Caco-2 (cell line): Measurements from ENCODE around the gene HEXB. TPM values are rescaled to one million over a fixed set of nuclear protein-coding genes. Genes with fewer than 3 reads are reported as not detected.

ENCODE experiments used
- BruUV-seq: library from RNA; stranded (reverse); fragments of 400-500 nt; replicated peaks from 2 replicates; lab custom pipeline; 2021; lab: Mats Ljungman, UMichigan
- CTCF ChIA-PET: fragments of 300-600 bp; sonication (Branson Sonifier 250); formaldehyde crosslinking; loops from one replicate; lab custom pipeline; 2022; ENCODE audit warnings: antibody characterized with exemption; lab: Charles Lee
- POLR2A ChIA-PET: fragments of 300-600 bp; sonication (Branson Sonifier 250); formaldehyde crosslinking; loops from one replicate; lab custom pipeline; 2022; ENCODE audit warnings: antibody characterized with exemption; lab: Charles Lee
- DNase-seq, 2 experiments: peaks; one replicate each; pipeline versions ENCODE4 v3.0.0 to v3.0.0-alpha.2; 2020 to 2022
- H3K27me3 ChIP-seq: replicated peaks from 2 replicates; pipeline ENCODE4 v1.6.0; 2011; ENCODE audit warnings: low read length; ENCODE audit not compliant: control insufficient read depth, insufficient read depth
- H3K36me3 ChIP-seq: 2 replicates; pipeline ENCODE4 v1.5.1; 2011; ENCODE audit warnings: low read length; ENCODE audit not compliant: control insufficient read depth, insufficient read depth
- H3K4me1 ChIP-seq: fragments of 250-450 bp; sonication (Bioruptor Pico); 2 replicates; pipeline ENCODE4 v1.5.1; 2020; ENCODE audit warnings: mild to moderate bottlenecking
- H3K4me3 ChIP-seq: 2 replicates; pipeline ENCODE4 v1.5.1; 2011; ENCODE audit warnings: low read depth, mild to moderate bottlenecking, control low read depth, low read length
- H3K9me3 ChIP-seq: fragments of 250-450 bp; sonication (Bioruptor Pico); 2 replicates; pipeline ENCODE4 v1.5.1; 2020; ENCODE audit warnings: mild to moderate bottlenecking, moderate library complexity
- H3K27ac Mint-ChIP-seq: one replicate; pipeline ENCODE4 v1.8.0; 2022; ENCODE audit warnings: mixed read lengths; ENCODE audit not compliant: unreplicated experiment
- H3K27me3 Mint-ChIP-seq: one replicate; pipeline ENCODE4 v1.8.0; 2022; ENCODE audit warnings: mixed read lengths; ENCODE audit not compliant: insufficient read depth, unreplicated experiment
- H3K36me3 Mint-ChIP-seq: one replicate; pipeline ENCODE4 v1.8.0; 2022; ENCODE audit warnings: mild to moderate bottlenecking, mixed read lengths; ENCODE audit not compliant: insufficient read depth, unreplicated experiment
- H3K4me1 Mint-ChIP-seq: one replicate; pipeline ENCODE4 v1.8.0; 2022; ENCODE audit warnings: low read depth, mixed read lengths; ENCODE audit not compliant: unreplicated experiment
- H3K4me3 Mint-ChIP-seq: one replicate; pipeline ENCODE4 v1.8.0; 2022; ENCODE audit warnings: mild to moderate bottlenecking, moderate library complexity, mixed read lengths; ENCODE audit not compliant: unreplicated experiment
- H3K9me3 Mint-ChIP-seq: one replicate; pipeline ENCODE4 v1.8.0; 2022; ENCODE audit warnings: mixed read lengths; ENCODE audit not compliant: unreplicated experiment
- CTCF ChIP-seq, 2 experiments: fragments of 200-600 bp in 1 of 2; IDR thresholded peaks; 1 replicate in 1 of 2; 2 replicates in 1 of 2; pipeline versions ENCODE4 v1.5.1 to v1.8.0; 2011 to 2022; ENCODE audit warnings: antibody characterized with exemption in 1 of 2, control low read depth in 1 of 2, inconsistent platforms in 1 of 2, low read depth in 1 of 2, low read length in 1 of 2, mild to moderate bottlenecking in 1 of 2, moderate library complexity in 1 of 2; ENCODE audit not compliant: insufficient read depth in 1 of 2, severe bottlenecking in 1 of 2, unreplicated experiment in 1 of 2
- intact Hi-C: fragments of 100-400 bp; cut with micrococcal nuclease; formaldehyde crosslinking; loops from one replicate; pipeline ENCODE4 v1.10.0; 2022; ENCODE audit not compliant: unreplicated experiment
- total RNA-seq: library from RNA; stranded (reverse); gene quantifications from 2 replicates; pipeline ENCODE4 v1.2.3, GENCODE V29; 2022

Gene HEXB
- total RNA-seq, 1 experiment from 2014 or later = 217 TPM

GRCh38 chr5:74763504-74763903 lies 78.5 kb downstream of the HEXB start:
- intact Hi-C loops = no loop called here
- H3K4me1 Mint-ChIP-seq = peaks cover 31% of the 10 kb centered on the region
- BruUV-seq = no TSS peak
- no peak for TF ChIP-seq CTCF (IDR thresholded peaks at IDR 0.05; ENCODE audit: insufficient read depth in 1 of 2, low read depth in 1 of 2, low read length in 1 of 2, severe bottlenecking in 1 of 2, unreplicated experiment in 1 of 2)
- H3K27me3 Mint-ChIP-seq = no peaks in the 10 kb centered on the region
- no peaks in the 10 kb centered on the region; the same call in 1 of the 2 replicates for H3K36me3 ChIP-seq
- no peaks in the 10 kb centered on the region for H3K9me3 Mint-ChIP-seq
- no peak overlapping the region for H3K4me3 Mint-ChIP-seq
- no peak overlapping the region for H3K4me3 ChIP-seq
- POLR2A ChIA-PET = interaction anchor here (0.5 kb wide), 1 partner anchor 189 kb away, joined by 7 read pairs; no protein-coding TSS in a partner anchor
- H3K4me1 ChIP-seq = peaks cover 61% of the 10 kb centered on the region
- H3K9me3 ChIP-seq = no peaks in the 10 kb centered on the region
- DNase-seq = no peak
- CTCF ChIA-PET = no interaction called here
- no peak overlapping the region for H3K27ac Mint-ChIP-seq
- no peaks in the 10 kb centered on the region for H3K27me3 ChIP-seq
- H3K36me3 Mint-ChIP-seq = peaks cover 40% of the 10 kb centered on the region

- POLR2A ChIA-PET = no interaction called here
- peak overlapping the region; percentile 86 for H3K4me3 Mint-ChIP-seq
- no peak overlapping the region for H3K4me3 ChIP-seq
- TF ChIP-seq CTCF (IDR thresholded peaks at IDR 0.05; ENCODE audit: insufficient read depth in 1 of 2, low read depth in 1 of 2, low read length in 1 of 2, severe bottlenecking in 1 of 2, unreplicated experiment in 1 of 2) = no peak
- H3K27me3 Mint-ChIP-seq = no peaks in the 10 kb centered on the region
- H3K9me3 Mint-ChIP-seq = no peaks in the 10 kb centered on the region
- no peaks in the 10 kb centered on the region for H3K9me3 ChIP-seq
- no peaks in the 10 kb centered on the region; the same call in 1 of the 2 replicates for H3K36me3 ChIP-seq
- peaks cover 51% of the 10 kb centered on the region for H3K36me3 Mint-ChIP-seq
- DNase-seq = peak in 1 of 2 experiments; percentile 6
- no peaks in the 10 kb centered on the region for H3K27me3 ChIP-seq
- CTCF ChIA-PET = interaction anchor here (0.7 kb wide), 1 partner anchor 138 kb away, joined by 5 read pairs; no protein-coding TSS in a partner anchor
- intact Hi-C loops = no loop called here
- peaks cover 48% of the 10 kb centered on the region for H3K4me1 ChIP-seq
- peaks cover 30% of the 10 kb centered on the region for H3K4me1 Mint-ChIP-seq
- H3K27ac Mint-ChIP-seq = peak overlapping the region; percentile 53
- BruUV-seq = no TSS peak
These were observed 80.2 kb downstream of the HEXB start for GRCh38 chr5:74765201-74765600.

- Mint-ChIP-seq H3K27ac (peak overlapping the region; percentile 97), H3K9me3 (no peaks in the 10 kb centered on the region), H3K27me3 (no peaks in the 10 kb centered on the region), H3K36me3 (peaks cover 51% of the 10 kb centered on the region), H3K4me3 (peak overlapping the region; percentile 86), H3K4me1 (peaks cover 23% of the 10 kb centered on the region)
- no peak for TF ChIP-seq CTCF (IDR thresholded peaks at IDR 0.05; ENCODE audit: insufficient read depth in 1 of 2, low read depth in 1 of 2, low read length in 1 of 2, severe bottlenecking in 1 of 2, unreplicated experiment in 1 of 2)
- BruUV-seq = no TSS peak
- no peaks in the 10 kb centered on the region; the same call in 1 of the 2 replicates for H3K36me3 ChIP-seq
- no peaks in the 10 kb centered on the region for H3K9me3 ChIP-seq
- no peak for DNase-seq
- no peaks in the 10 kb centered on the region for H3K27me3 ChIP-seq
- POLR2A ChIA-PET = no interaction called here
- peak overlapping the region; percentile 75 for H3K4me3 ChIP-seq
- intact Hi-C loops = loop anchor here (1.0 kb wide), 1 partner anchor 499 kb away; no protein-coding TSS in a partner anchor
- H3K4me1 ChIP-seq = peaks cover 41% of the 10 kb centered on the region
- CTCF ChIA-PET = no interaction called here
These were observed 80.9 kb downstream of the HEXB start for GRCh38 chr5:74765929-74766328.
